Astrocyte of the cerebellum (primary cell): ENCODE results near the gene SPAG5.

Source experiments
- DNase-seq: peaks from one replicate; pipeline ENCODE4 v3.0.0-alpha.2; 2011; ENCODE audit warnings: low read depth
- H3K4me3 ChIP-seq: 2 replicates; pipeline ENCODE4 v1.5.1; 2011; ENCODE audit warnings: mild to moderate bottlenecking, low read depth, low read length, moderate library complexity
- in situ Hi-C: cut with HindIII; loops from 2 replicates; pipeline ENCODE4 v1.10.0; 2017; ENCODE audit warnings: low sequenced_read_pairs
- TF ChIP-seq, protein P1 (sequence below): IDR thresholded peaks from 2 replicates; pipeline ENCODE4 v1.5.1; 2012; ENCODE audit warnings: low read length, low read depth, moderate library complexity, mild to moderate bottlenecking; ENCODE audit errors: missing control alignments

The SPAG5 gene

DNA sequence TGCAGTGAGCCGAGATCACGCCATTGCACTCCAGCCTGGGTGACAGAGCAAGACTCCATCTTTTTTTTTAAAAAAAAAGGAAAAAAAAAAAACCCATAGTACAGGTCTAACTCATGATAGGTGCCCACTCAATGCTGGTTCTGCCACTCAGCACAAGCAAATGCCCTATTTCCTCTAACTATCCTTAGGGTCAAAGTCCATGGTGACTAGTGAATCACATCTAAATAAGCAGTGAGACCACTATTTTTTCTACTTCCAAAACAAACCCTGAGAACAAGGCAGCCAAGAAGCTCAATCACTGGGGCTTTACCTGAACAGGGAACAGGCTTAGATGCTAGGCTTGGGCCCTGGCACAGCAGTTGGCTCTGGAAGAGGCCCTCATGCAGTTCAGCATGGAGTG, 42.8 kb upstream of the SPAG5 start:
- in situ Hi-C loops = no loop called here
- no peak overlapping the region for H3K4me3 ChIP-seq
- DNase-seq = no peak
- TF ChIP-seq, protein P1, sequence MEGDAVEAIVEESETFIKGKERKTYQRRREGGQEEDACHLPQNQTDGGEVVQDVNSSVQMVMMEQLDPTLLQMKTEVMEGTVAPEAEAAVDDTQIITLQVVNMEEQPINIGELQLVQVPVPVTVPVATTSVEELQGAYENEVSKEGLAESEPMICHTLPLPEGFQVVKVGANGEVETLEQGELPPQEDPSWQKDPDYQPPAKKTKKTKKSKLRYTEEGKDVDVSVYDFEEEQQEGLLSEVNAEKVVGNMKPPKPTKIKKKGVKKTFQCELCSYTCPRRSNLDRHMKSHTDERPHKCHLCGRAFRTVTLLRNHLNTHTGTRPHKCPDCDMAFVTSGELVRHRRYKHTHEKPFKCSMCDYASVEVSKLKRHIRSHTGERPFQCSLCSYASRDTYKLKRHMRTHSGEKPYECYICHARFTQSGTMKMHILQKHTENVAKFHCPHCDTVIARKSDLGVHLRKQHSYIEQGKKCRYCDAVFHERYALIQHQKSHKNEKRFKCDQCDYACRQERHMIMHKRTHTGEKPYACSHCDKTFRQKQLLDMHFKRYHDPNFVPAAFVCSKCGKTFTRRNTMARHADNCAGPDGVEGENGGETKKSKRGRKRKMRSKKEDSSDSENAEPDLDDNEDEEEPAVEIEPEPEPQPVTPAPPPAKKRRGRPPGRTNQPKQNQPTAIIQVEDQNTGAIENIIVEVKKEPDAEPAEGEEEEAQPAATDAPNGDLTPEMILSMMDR = no peak

DNA sequence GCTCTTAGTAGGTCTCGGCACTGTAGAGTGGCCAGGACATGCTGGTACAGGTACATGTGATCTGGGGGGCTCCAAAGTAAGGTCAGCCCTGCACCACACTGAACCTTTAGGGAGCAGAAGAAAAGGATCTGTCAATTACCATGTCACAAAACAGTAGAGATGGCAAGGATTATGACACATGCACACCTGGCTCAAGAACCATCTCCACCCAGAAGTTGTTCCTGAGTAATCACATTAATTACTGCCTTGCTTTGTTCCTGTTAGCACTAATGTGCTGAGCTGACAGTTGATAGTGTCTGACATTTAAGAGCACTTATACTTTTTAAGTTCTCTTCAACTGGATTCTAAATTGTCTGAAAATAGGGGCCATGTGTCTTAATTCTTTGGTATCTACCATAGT, 36.7 kb upstream of the SPAG5 start:
- TF ChIP-seq, protein P1 = no peak
- in situ Hi-C loops = no loop called here
- DNase-seq = no peak
- H3K4me3 ChIP-seq = no peak overlapping the region

DNA sequence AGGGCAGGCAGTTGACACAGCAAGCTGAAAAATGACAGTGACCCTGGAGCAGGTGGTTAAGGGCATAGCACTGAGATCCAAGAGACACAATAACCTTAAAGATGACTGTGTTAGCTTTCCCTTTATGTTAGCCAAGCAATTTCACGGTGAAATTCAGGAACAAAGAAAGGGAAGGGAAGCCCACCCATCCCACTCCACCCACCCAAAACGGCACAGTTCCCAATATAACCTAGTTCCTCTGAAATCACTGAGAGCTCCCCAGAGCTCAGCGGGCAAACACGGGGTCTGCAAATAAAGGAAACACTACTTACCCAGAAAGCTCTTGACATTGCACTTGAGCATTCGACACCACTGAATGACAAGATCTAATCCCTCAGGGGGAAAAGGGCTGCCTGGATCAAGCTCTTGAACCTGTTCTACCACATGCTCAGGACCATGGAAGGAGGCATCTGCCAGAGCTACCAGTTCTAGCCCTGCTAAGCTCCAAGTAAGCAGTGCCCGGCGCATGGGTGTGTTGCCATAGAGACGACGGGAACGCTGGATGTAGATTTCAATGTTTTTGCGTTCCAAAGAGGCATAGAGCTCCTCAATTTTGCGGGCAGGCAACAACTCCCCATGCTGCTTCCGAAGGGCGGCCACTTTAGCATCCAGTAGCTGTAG, 35.5 kb upstream of the SPAG5 start:
- DNase-seq = no peak
- in situ Hi-C loops = no loop called here

DNA sequence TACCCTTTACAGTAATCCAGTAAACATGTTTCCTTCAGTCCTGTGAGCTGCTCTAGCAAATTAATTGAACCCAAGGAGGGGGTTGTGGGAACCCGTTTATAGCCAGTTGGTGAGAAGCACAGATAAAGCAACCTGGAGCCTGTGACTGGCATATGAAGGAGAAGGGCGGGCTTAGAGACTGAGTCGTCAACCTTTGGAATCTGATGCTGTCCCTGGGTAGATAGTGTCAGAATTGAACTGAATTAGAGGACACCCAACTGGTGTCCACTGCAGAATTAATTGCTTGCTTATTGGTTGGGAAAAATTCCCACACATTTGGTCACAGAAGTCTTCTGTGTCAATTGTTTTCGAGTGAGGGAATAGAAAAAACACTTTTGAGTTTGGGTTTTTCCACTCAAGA, 28.0 kb upstream of the SPAG5 start:
- DNase-seq = no peak
- in situ Hi-C loops = no loop called here
- no peak overlapping the region for H3K4me3 ChIP-seq
- TF ChIP-seq, protein P1 = no peak

More for the DNA sequence above, 35.5 kb upstream of the SPAG5 start:
- TF ChIP-seq, protein P1 = no peak
- H3K4me3 ChIP-seq = no peak overlapping the region

DNA sequence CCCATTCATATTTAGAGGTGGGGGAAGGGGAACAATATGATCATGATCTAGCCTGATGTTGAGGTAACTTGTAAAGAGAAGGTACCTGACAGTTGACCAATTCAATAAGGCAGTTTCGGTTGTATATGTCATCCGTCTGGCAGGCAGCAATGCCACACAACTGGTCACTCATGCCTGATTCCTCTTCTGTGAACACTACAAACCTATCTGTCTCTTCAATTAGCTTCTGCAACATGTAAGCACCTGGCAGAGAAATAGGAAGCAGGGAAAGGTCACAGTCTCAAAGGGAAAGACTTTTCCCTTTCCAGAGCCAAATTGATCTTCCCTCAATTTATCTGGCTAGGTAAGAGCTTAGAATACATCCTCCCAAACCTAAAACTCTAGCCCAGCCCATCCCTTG, 25.3 kb upstream of the SPAG5 start:
- no peak for DNase-seq
- TF ChIP-seq, protein P1 = no peak
- in situ Hi-C loops = no loop called here
- no peak overlapping the region for H3K4me3 ChIP-seq

DNA sequence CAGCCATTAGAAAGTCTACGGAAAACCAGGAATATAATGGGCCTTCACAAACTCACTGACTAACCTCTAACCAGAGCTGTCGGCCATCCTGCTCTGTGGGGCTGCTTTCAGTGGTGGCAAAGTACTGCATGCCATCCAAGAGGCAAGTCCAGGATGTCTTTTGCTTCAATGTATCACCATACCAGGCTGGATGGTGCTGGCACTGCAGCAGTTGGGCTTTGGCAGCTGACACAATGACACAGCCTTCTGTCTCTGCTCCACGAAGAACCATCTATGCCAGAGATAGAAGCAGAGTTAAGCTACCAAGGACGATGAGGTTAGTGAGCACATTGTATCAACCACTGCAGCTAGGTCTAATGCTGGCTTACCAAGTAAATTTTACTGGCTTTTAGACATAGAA, 24.9 kb upstream of the SPAG5 start:
- in situ Hi-C loops = no loop called here
- TF ChIP-seq, protein P1 = no peak
- H3K4me3 ChIP-seq = no peak overlapping the region
- no peak for DNase-seq
